ENCODE results near the gene RPL13. TPM values are rescaled to one million over a fixed set of nuclear protein-coding genes. Genes with fewer than 3 reads are reported as not detected.

Gene RPL13
- total and polyA plus RNA-seq, 9 of the 15 experiments (the other 6 are each of a cell fraction or from before 2014, with no cell fraction given) = 227 to 6,042 (median 1,633) TPM

- TF ChIP-seq ZNF584 (CRISPR knock-in tag; IDR thresholded peaks at IDR 0.05; ENCODE audit: low read depth) (no peak), USF1 (CRISPR knock-in tag; IDR thresholded peaks at IDR 0.05) (peak; percentile 26; the same call in 1 of the 2 replicates), CCNT2 (IDR thresholded peaks at IDR 0.05; ENCODE audit: borderline replicate concordance, extremely low read depth, insufficient read length, low read depth, low read length) (peak; percentile 56), RBM22 (IDR thresholded peaks at IDR 0.05; ENCODE audit: low read depth, low read length, poor library complexity, severe bottlenecking) (peak; percentile 81), FOXO4 (CRISPR knock-in tag; IDR thresholded peaks at IDR 0.05) (no peak), SMAD4 (CRISPR knock-in tag; conservative IDR thresholded peaks at IDR 0.05) (no peak), ZNF740 (CRISPR knock-in tag; IDR thresholded peaks at IDR 0.05) (peak; percentile 90), ZNF740 (tag; IDR thresholded peaks at IDR 0.05) (peak in 1 of 2 experiments; percentile 40; a peak in 1 of 4 replicates), SUPT5H (IDR thresholded peaks at IDR 0.05) (peak; percentile 69), PML (IDR thresholded peaks at IDR 0.05; ENCODE audit: low read length) (peak; percentile 37), HNRNPLL (IDR thresholded peaks at IDR 0.05; ENCODE audit: low read depth, low read length, poor library complexity, severe bottlenecking) (peak; percentile 23), NCOR1 (IDR thresholded peaks at IDR 0.05) (0 out of 2 replicates have a peak, but pooled peaks have one; percentile 4), SNIP1 (IDR thresholded peaks at IDR 0.05; ENCODE audit: low read depth) (no peak), BHLHE40 (IDR thresholded peaks at IDR 0.05; ENCODE audit: low read length) (peak; percentile 66), THAP12 (CRISPR knock-in tag; IDR thresholded peaks at IDR 0.05) (peak; percentile 39; the same call in 1 of the 2 replicates), XRCC5 (IDR thresholded peaks at IDR 0.05; ENCODE audit: low read depth, low read length) (no peak; the same call in 1 of the 2 replicates), ZNF124 (CRISPR knock-in tag; IDR thresholded peaks at IDR 0.05) (no peak), SREBF2 (CRISPR knock-in tag; IDR thresholded peaks at IDR 0.05) (0 out of 2 replicates have a peak, but pooled peaks have one; percentile 76), CHD2 (IDR thresholded peaks at IDR 0.05; ENCODE audit: low read depth, low read length) (0 out of 2 replicates have a peak, but pooled peaks have one; percentile 32), FOXK1 (CRISPR knock-in tag; IDR thresholded peaks at IDR 0.05; ENCODE audit: borderline replicate concordance) (no peak), CXXC5 (CRISPR knock-in tag; IDR thresholded peaks at IDR 0.05) (no peak), POLR2A (conservative IDR thresholded peaks at IDR 0.05) (peak; percentile 80), ILF3 (IDR thresholded peaks at IDR 0.05; ENCODE audit: borderline replicate concordance) (peak; percentile 10; the same call in 1 of the 2 replicates), ZNF143 (CRISPR knock-in tag; IDR thresholded peaks at IDR 0.05) (0 out of 2 replicates have a peak, but pooled peaks have one; percentile 28)
Observed at GRCh38 chr16:89564476-89565255, 4.2 kb downstream of the RPL13 start (continued).
